ENCODE results near the gene ACVR1. TPM values are rescaled to one million over a fixed set of nuclear protein-coding genes. Genes with fewer than 3 reads are reported as not detected.
A peak's percentile ranks its signal among the peaks of the same experiment; 100 is the strongest.

ACVR1 gene
- total RNA-seq, 2 donors from 2014 or later = 34.5 to 36.8 TPM

DNA sequence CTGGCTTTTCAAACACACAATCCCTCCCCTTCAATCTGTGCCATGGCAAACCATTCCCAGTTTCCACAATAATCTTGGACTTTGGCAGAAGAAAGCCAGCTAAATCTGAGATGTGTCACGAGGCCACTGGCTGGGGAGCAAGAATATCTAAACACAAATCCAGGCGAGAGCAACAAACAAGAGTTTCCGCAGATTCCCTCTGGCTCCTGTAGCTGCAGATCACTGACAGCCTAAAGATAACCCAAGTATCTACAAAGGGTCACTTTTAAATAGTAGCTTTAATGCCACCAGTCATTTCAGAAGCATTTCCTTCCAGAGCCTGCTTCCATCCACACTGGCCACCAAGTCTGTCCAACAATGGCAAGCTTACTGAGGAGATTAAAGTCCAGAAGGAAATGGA, 86.9 kb downstream of the ACVR1 start:
- Histone ChIP-seq H3K27ac (peak overlapping the region; percentile 61 to 85), H3K36me3 (no peaks in the 10 kb centered on the region), H3K4me3 (no peak overlapping the region), H3K9me3 (no peaks in the 10 kb centered on the region), H3K4me1 (peaks cover 0 to 82% of the 10 kb centered on the region in 2 donors), H3K27me3 (no peaks in the 10 kb centered on the region)
- no peak for DNase-seq (ENCODE audit: low spot score)
- TF ChIP-seq, protein P1, sequence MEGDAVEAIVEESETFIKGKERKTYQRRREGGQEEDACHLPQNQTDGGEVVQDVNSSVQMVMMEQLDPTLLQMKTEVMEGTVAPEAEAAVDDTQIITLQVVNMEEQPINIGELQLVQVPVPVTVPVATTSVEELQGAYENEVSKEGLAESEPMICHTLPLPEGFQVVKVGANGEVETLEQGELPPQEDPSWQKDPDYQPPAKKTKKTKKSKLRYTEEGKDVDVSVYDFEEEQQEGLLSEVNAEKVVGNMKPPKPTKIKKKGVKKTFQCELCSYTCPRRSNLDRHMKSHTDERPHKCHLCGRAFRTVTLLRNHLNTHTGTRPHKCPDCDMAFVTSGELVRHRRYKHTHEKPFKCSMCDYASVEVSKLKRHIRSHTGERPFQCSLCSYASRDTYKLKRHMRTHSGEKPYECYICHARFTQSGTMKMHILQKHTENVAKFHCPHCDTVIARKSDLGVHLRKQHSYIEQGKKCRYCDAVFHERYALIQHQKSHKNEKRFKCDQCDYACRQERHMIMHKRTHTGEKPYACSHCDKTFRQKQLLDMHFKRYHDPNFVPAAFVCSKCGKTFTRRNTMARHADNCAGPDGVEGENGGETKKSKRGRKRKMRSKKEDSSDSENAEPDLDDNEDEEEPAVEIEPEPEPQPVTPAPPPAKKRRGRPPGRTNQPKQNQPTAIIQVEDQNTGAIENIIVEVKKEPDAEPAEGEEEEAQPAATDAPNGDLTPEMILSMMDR (IDR thresholded peaks at IDR 0.05) = no peak

DNA sequence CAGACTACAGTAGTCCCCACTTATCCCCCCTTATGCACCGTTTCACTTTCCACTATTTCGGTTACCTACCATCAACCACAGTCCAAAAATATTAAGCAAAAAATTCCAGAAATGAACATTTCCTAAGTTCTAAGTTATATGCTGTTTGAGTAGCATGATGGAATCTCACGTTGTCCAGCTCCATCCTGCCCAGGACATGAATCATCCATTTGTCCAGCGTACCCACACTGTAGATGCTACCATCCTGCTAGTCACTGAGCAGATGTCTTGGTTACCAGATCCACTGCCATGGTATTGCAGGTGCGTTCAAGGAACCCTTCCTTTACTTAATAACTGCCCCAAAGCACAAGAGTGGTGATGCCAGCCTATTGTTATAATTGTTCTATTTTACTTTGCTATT, 87.9 kb downstream of the ACVR1 start:
- H3K4me1 ChIP-seq = peaks cover 0 to 87% of the 10 kb centered on the region in 2 donors
- H3K4me3 ChIP-seq = no peak overlapping the region
- no peaks in the 10 kb centered on the region for H3K36me3 ChIP-seq
- no peaks in the 10 kb centered on the region for H3K27me3 ChIP-seq
- TF ChIP-seq, protein P1 (IDR thresholded peaks at IDR 0.05) = no peak
- no peak for DNase-seq (ENCODE audit: low spot score)
- peak overlapping the region in 1 of 2 donors; percentile 85 for H3K27ac ChIP-seq
- H3K9me3 ChIP-seq = no peaks in the 10 kb centered on the region

DNA sequence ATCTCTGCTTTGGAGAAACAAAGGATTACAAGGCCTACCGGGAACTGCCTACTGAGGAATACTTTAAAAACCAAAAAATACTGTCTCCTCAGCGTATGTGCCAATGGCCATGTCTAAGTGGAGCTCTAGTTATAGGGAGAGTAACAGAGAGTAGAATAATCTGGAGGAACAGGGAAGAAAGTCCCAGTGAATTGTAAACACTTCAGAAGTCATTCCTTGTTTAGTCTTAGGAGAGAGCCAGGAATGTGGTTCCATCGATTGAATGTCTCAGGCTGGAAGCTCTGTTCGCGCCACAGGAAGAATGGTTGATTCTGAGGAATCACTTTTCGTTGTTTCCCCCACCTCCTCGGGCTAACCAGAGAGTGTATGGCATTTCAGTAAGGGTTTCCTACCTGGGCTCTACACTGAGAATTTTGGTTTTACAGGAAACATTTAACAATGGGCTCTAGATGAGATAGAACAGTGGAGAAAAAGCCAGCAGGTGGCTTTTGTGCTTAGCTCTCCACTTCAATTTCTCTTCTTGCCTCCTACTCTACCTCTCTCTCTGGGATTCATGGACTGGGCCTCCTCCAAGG, 88.7 kb downstream of the ACVR1 start:
- Histone ChIP-seq H3K27me3 (no peaks in the 10 kb centered on the region), H3K9me3 (no peaks in the 10 kb centered on the region), H3K4me3 (no peak overlapping the region), H3K36me3 (no peaks in the 10 kb centered on the region), H3K4me1 (peaks cover 0 to 86% of the 10 kb centered on the region in 2 donors), H3K27ac (peak overlapping the region in 1 of 2 donors; percentile 65)
- TF ChIP-seq, protein P1 (IDR thresholded peaks at IDR 0.05) = no peak
- DNase-seq (ENCODE audit: low spot score) = no peak

DNA sequence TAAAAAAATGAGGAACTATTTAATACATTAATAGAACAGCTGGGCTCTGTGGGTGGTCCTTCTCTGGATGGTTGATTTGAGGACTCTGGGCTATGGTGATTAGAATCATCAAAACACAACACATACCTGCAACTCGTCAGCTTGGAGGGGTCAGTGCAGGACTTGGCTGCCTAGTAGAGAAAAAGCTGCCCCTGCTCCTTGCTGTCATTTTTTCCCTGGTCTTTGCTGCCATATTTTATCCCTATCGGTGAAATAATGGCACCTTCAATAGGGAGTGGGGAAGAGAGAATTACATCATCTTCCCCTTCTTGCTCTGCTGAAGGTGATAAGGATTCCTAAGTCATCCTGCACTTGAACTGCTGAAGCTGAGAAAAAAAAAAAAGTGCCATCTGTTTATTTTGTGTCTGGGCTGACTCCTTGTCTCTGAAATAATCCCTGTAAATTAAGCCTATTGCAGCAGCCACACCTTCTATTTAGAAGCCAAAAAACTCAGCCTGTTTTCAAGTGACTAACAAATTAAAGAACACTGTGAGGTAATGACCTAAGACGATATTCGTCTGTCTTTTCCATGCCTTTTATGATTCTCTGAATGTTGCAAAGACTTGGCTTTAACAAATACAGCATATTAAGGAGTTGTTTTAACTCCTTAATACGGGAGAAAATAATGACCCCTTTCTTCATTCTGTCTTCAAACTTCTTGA, 89.3 kb downstream of the ACVR1 start:
- Histone ChIP-seq H3K27me3 (no peaks in the 10 kb centered on the region), H3K27ac (peak overlapping the region in 1 of 2 donors; percentile 65), H3K9me3 (no peaks in the 10 kb centered on the region), H3K36me3 (no peaks in the 10 kb centered on the region), H3K4me3 (no peak overlapping the region), H3K4me1 (peaks cover 0 to 87% of the 10 kb centered on the region in 2 donors)
- TF ChIP-seq, protein P1 (IDR thresholded peaks at IDR 0.05) = no peak
- no peak for DNase-seq (ENCODE audit: low spot score)

DNA sequence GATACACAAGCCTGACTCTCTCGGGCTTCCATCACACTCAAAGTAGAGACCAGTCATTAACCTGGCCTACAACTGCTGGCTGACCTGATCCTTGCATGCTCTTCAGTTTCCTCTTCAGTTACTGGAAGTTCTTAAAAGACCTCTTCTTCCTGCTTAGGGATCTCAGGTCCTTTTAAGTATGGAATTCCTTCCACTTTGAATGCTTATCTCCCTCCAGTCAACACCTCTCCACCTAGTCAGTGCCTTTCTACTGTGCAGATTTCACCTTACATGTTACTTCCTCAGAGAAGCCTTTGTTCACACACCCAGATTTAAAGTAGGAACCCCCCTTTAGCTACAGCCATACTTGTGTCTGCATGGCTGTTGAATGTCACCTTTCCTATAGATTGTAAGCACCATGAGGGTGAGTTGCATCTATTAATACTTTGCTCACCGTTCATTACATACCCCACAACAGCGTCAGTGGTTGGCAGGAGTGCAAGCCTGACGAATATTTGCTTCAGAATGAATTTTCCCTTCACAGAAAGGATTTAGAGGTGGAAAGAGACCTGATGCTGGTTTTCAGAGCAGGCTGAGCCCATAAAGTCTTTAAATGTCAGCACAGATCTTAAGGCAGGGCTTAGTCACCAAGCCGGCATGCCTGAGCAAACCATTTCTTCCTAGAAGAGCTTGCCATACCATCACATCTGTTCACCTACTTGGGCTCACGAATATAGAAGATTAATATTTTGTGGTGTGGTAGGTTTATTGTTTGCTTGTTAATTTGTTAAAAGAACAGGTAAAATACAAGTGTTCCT, 90.1 kb downstream of the ACVR1 start:
- no peaks in the 10 kb centered on the region for H3K9me3 ChIP-seq
- TF ChIP-seq, protein P1 (IDR thresholded peaks at IDR 0.05) = no peak
- no peak overlapping the region for H3K4me3 ChIP-seq
- H3K27me3 ChIP-seq = no peaks in the 10 kb centered on the region
- no peak for DNase-seq (ENCODE audit: low spot score)
- H3K4me1 ChIP-seq = peaks cover 0 to 91% of the 10 kb centered on the region in 2 donors
- H3K27ac ChIP-seq = peak overlapping the region in 1 of 2 donors; percentile 65
- no peaks in the 10 kb centered on the region for H3K36me3 ChIP-seq
